ENCODE results near the gene GPR153. TPM values are rescaled to one million over a fixed set of nuclear protein-coding genes. Genes with fewer than 3 reads are reported as not detected.

The GPR153 gene
- total RNA-seq, 3 donors from 2014 or later (not counting 1 experiment from before 2014, with no cell fraction given) = 8.5 to 9.7 (median 8.7) TPM

GRCh38 chr1:6276811-6277555 is 16.1 kb upstream of the GPR153 start:
- no peak for DNase-seq
- ATAC-seq = no peak
- no peaks in the 10 kb centered on the region for H3K36me3 Mint-ChIP-seq
- H3K27me3 ChIP-seq (ENCODE audit: control insufficient read depth, insufficient read depth, low read length) = no peaks in the 10 kb centered on the region
- WGBS (ENCODE audit: insufficient coverage) = 95% methylated on average over 20 of the region's 20 CpGs
- H3K36me3 ChIP-seq (ENCODE audit: control insufficient read depth, insufficient read depth, low read length) = no peaks in the 10 kb centered on the region
- TF ChIP-seq, protein P1, sequence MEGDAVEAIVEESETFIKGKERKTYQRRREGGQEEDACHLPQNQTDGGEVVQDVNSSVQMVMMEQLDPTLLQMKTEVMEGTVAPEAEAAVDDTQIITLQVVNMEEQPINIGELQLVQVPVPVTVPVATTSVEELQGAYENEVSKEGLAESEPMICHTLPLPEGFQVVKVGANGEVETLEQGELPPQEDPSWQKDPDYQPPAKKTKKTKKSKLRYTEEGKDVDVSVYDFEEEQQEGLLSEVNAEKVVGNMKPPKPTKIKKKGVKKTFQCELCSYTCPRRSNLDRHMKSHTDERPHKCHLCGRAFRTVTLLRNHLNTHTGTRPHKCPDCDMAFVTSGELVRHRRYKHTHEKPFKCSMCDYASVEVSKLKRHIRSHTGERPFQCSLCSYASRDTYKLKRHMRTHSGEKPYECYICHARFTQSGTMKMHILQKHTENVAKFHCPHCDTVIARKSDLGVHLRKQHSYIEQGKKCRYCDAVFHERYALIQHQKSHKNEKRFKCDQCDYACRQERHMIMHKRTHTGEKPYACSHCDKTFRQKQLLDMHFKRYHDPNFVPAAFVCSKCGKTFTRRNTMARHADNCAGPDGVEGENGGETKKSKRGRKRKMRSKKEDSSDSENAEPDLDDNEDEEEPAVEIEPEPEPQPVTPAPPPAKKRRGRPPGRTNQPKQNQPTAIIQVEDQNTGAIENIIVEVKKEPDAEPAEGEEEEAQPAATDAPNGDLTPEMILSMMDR (IDR thresholded peaks at IDR 0.05) = no peak
- peak overlapping the region in 1 of 2 donors; percentile 45 for H3K27ac Mint-ChIP-seq
- H3K4me1 ChIP-seq (ENCODE audit: control insufficient read depth, insufficient read depth, low read length) = no peaks in the 10 kb centered on the region
- H3K4me1 Mint-ChIP-seq = peaks cover 0 to 5% of the 10 kb centered on the region in 2 donors
- intact Hi-C loops (cut with micrococcal nuclease) = no loop called here
- H3K9me3 Mint-ChIP-seq = no peaks in the 10 kb centered on the region
- no peak overlapping the region for H3K4me3 ChIP-seq (ENCODE audit: low read length)
- H3K27ac ChIP-seq (ENCODE audit: low read length) = no peak overlapping the region
- no peaks in the 10 kb centered on the region for H3K9me3 ChIP-seq (ENCODE audit: control insufficient read depth, insufficient read depth, low read length)
- no peaks in the 10 kb centered on the region for H3K27me3 Mint-ChIP-seq (ENCODE audit: low read depth in 2 of 2)
- H3K4me3 Mint-ChIP-seq = no peak overlapping the region

DNA sequence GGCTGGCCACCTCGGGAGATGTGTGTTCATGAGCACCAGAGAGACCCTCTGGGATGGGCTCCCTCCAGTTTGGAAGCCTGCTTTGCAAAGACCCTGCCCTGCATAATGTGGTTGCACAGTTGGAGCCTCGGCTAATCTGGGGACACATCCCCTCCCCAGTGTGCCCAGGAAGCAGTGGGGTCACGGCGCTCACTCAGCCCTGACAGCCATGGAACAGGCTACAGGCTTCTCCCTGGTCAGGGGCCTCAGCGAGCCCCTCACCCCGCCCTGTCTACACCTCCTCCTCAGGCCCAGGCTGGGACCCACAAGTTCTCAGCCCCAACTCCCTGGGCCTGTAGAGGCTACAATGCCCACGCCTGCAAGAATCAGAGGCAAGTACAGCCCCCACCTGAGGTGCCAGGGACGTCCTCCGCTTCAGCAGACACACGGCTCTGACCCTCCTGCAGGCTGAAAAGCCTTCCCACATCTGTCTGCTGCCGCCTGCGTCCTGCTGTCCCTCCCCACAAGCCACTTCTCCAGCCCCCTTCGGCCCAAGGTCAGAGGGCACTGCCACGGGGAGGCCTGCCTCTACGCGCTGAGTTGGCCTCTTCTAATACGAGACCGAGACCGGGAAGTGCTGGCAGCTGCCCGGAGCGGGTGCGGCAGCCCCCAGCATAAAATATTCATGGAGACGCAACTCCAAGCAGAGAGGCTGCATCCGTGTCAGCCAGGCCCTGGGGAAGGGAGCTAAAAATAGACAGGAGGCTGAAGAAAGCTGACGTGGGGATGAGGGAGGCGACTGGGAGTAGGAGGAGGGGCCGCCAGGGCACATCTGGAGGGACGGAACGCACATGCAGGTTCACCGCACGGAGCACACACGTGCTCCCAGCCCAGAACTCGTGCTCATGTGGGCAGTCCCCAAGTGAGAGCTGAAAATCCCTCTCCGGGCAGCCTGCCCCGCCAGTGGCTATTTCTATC is 15.2 kb upstream of the GPR153 start:
- DNase-seq (no peak), ATAC-seq (no peak)
- Mint-ChIP-seq H3K9me3 (no peaks in the 10 kb centered on the region), H3K4me3 (no peak overlapping the region), H3K27ac (no peak overlapping the region), H3K4me1 (peaks cover 0 to 5% of the 10 kb centered on the region in 2 donors), H3K27me3 (ENCODE audit: low read depth in 2 of 2) (no peaks in the 10 kb centered on the region), H3K36me3 (no peaks in the 10 kb centered on the region)
- Histone ChIP-seq H3K4me1 (ENCODE audit: control insufficient read depth, insufficient read depth, low read length) (no peaks in the 10 kb centered on the region), H3K27ac (ENCODE audit: low read length) (no peak overlapping the region), H3K9me3 (ENCODE audit: control insufficient read depth, insufficient read depth, low read length) (no peaks in the 10 kb centered on the region), H3K36me3 (ENCODE audit: control insufficient read depth, insufficient read depth, low read length) (no peaks in the 10 kb centered on the region), H3K4me3 (ENCODE audit: low read length) (no peak overlapping the region), H3K27me3 (ENCODE audit: control insufficient read depth, insufficient read depth, low read length) (no peaks in the 10 kb centered on the region)
- intact Hi-C loops (cut with micrococcal nuclease) = no loop called here
- WGBS (ENCODE audit: insufficient coverage) = 93% methylated on average over 35 of the region's 35 CpGs
- TF ChIP-seq, protein P1 (IDR thresholded peaks at IDR 0.05) = no peak

- no peak overlapping the region for H3K27ac Mint-ChIP-seq
- no peak for ATAC-seq
- WGBS (ENCODE audit: insufficient coverage) = 97% methylated on average over 16 of the region's 16 CpGs
- Histone ChIP-seq H3K27me3 (ENCODE audit: control insufficient read depth, insufficient read depth, low read length) (no peaks in the 10 kb centered on the region), H3K36me3 (ENCODE audit: control insufficient read depth, insufficient read depth, low read length) (no peaks in the 10 kb centered on the region), H3K9me3 (ENCODE audit: control insufficient read depth, insufficient read depth, low read length) (no peaks in the 10 kb centered on the region), H3K27ac (ENCODE audit: low read length) (no peak overlapping the region), H3K4me1 (ENCODE audit: control insufficient read depth, insufficient read depth, low read length) (no peaks in the 10 kb centered on the region), H3K4me3 (ENCODE audit: low read length) (no peak overlapping the region)
- TF ChIP-seq, protein P1 (IDR thresholded peaks at IDR 0.05) = no peak
- no peak overlapping the region for H3K4me3 Mint-ChIP-seq
- H3K27me3 Mint-ChIP-seq (ENCODE audit: low read depth in 2 of 2) = no peaks in the 10 kb centered on the region
- no peak for DNase-seq
- H3K36me3 Mint-ChIP-seq = no peaks in the 10 kb centered on the region
- no peaks in the 10 kb centered on the region for H3K9me3 Mint-ChIP-seq
- H3K4me1 Mint-ChIP-seq = peaks cover 0 to 5% of the 10 kb centered on the region in 2 donors
- intact Hi-C loops (cut with micrococcal nuclease) = no loop called here
These were observed 13.8 kb upstream of the GPR153 start for GRCh38 chr1:6274622-6275139.
